Measurements from ENCODE around the gene ZSCAN12. TPM values are rescaled to one million over a fixed set of nuclear protein-coding genes. Genes with fewer than 3 reads are reported as not detected.
A peak's percentile ranks its signal among the peaks of the same experiment; 100 is the strongest.

Gene ZSCAN12
- total and polyA plus RNA-seq, 2 of the 13 experiments (the other 11 are each of a cell fraction or from before 2014, with no cell fraction given) = 2.8 to 8.9 TPM

GRCh38 chr6:28349892-28350737 lies 49.4 kb downstream of the ZSCAN12 start, which contains the start of gene ZKSCAN3 (continued):
- TF ChIP-seq PPARG (CRISPR knock-in tag; conservative IDR thresholded peaks at IDR 0.05) (0 out of 2 replicates have a peak, but pooled peaks have one; percentile 18), ZNF780A (CRISPR knock-in tag; IDR thresholded peaks at IDR 0.05) (no peak; the same call in 1 of the 2 replicates), HMGXB4 (CRISPR knock-in tag; IDR thresholded peaks at IDR 0.05; ENCODE audit: borderline replicate concordance in 1 of 2, low read depth in 1 of 2) (peak; percentile 85 to 90), ZBED4 (CRISPR knock-in tag; IDR thresholded peaks at IDR 0.05; ENCODE audit: borderline replicate concordance) (0 out of 2 replicates have a peak, but pooled peaks have one; percentile 16), ZNF615 (CRISPR knock-in tag; IDR thresholded peaks at IDR 0.05; ENCODE audit: borderline replicate concordance) (0 out of 2 replicates have a peak, but pooled peaks have one; percentile 66), REL (CRISPR knock-in tag; conservative IDR thresholded peaks at IDR 0.05) (no peak), GABPB1 (CRISPR knock-in tag; IDR thresholded peaks at IDR 0.05) (peak; percentile 95), CREM (IDR thresholded peaks at IDR 0.05) (peak; percentile 46; the same call in 1 of the 2 replicates), CREM (CRISPR knock-in tag; IDR thresholded peaks at IDR 0.05) (no peak), ZNF160 (CRISPR knock-in tag; IDR thresholded peaks at IDR 0.05) (no peak; the same call in 1 of the 2 replicates), THAP7 (CRISPR knock-in tag; IDR thresholded peaks at IDR 0.05) (peak; percentile 91; the same call in 1 of the 2 replicates), SP1 (IDR thresholded peaks at IDR 0.05) (no peak), SP1 (CRISPR knock-in tag; IDR thresholded peaks at IDR 0.05) (0 out of 2 replicates have a peak, but pooled peaks have one; percentile 27), UBTF (CRISPR knock-in tag; IDR thresholded peaks at IDR 0.05) (peak; percentile 88), SRSF4 (IDR thresholded peaks at IDR 0.05; ENCODE audit: low read depth, low read length, poor library complexity, severe bottlenecking) (no peak), ZBTB14 (CRISPR knock-in tag; IDR thresholded peaks at IDR 0.05) (no peak), ZNF550 (CRISPR knock-in tag; IDR thresholded peaks at IDR 0.05; ENCODE audit: borderline replicate concordance) (peak; percentile 97)

Data from HepG2 (cell line).